PC-3 (cell line): Measurements from ENCODE around the gene DRAXIN. TPM values are rescaled to one million over a fixed set of nuclear protein-coding genes. Genes with fewer than 3 reads are reported as not detected.

Experiments
- ATAC-seq: fragments of 200-7000 bp; cut with Tn5 transposase; 2 replicates; pipeline ENCODE4 v1.9.1; 2020; ENCODE audit warnings: mild to moderate bottlenecking, moderate library complexity
- BruUV-seq: library from RNA; stranded (reverse); fragments of 400-500 nt; replicated peaks from 2 replicates; lab custom pipeline; 2021; lab: Mats Ljungman, UMichigan
- CTCF ChIA-PET: fragments of 300-600 bp; sonication (Branson Sonifier 250); formaldehyde crosslinking; loops from one replicate; lab custom pipeline; 2022; ENCODE audit warnings: antibody characterized with exemption; lab: Charles Lee
- POLR2A ChIA-PET: fragments of 300-600 bp; sonication (Branson Sonifier 250); formaldehyde crosslinking; loops from one replicate; lab custom pipeline; 2022; ENCODE audit warnings: antibody characterized with exemption; ENCODE audit not compliant: unreplicated experiment; lab: Charles Lee
- DNase-seq: peaks from one replicate; pipeline ENCODE4 v3.0.0-alpha.2; 2015
- H2AFZ ChIP-seq: fragments of 300-600 bp; sonication (generic); 2 replicates; pipeline ENCODE4 v1.6.0; 2016; ENCODE audit warnings: antibody characterized with exemption, low read length
- H3F3A ChIP-seq: fragments of 300-600 bp; sonication (generic); one replicate; pipeline ENCODE4 v1.6.0; 2017; ENCODE audit warnings: antibody characterized with exemption, low read length, control low read depth, mild to moderate bottlenecking; ENCODE audit not compliant: unreplicated experiment
- H3K27ac ChIP-seq: fragments of 300-600 bp; sonication (generic); 2 replicates; pipeline ENCODE4 v1.5.1; 2016; ENCODE audit warnings: mild to moderate bottlenecking, low read length
- H3K27me3 ChIP-seq: fragments of 300-600 bp; sonication (generic); 2 replicates; pipeline ENCODE4 v1.6.1; 2016; ENCODE audit warnings: low read length, mixed read lengths
- H3K36me3 ChIP-seq: fragments of 300-600 bp; sonication (generic); 2 replicates; pipeline ENCODE4 v1.6.1; 2016; ENCODE audit warnings: low read depth, mixed run types, low read length, mixed read lengths
- H3K4me1 ChIP-seq: fragments of 300-600 bp; sonication (generic); 2 replicates; pipeline ENCODE4 v1.5.1; 2016; ENCODE audit warnings: low read length; ENCODE audit not compliant: insufficient read depth
- H3K4me2 ChIP-seq: fragments of 300-600 bp; sonication (generic); 2 replicates; pipeline ENCODE4 v1.6.0; 2016; ENCODE audit warnings: low read length
- H3K4me3 ChIP-seq: fragments of 300-600 bp; sonication (generic); 2 replicates; pipeline ENCODE4 v1.5.1; 2016; ENCODE audit warnings: mild to moderate bottlenecking, low read length, mixed read lengths
- H3K79me2 ChIP-seq: fragments of 300-600 bp; sonication (generic); 2 replicates; pipeline ENCODE4 v1.6.1; 2017; ENCODE audit warnings: low read length, mixed read lengths
- H3K9ac ChIP-seq: fragments of 300-600 bp; sonication (generic); 2 replicates; pipeline ENCODE4 v1.6.0; 2016; ENCODE audit warnings: mild to moderate bottlenecking, low read length
- H3K9me2 ChIP-seq: fragments of 300-600 bp; sonication (generic); replicated peaks from 2 replicates; pipeline ENCODE4 v1.6.1; 2016; ENCODE audit warnings: mixed run types, low read length, mixed read lengths
- H3K9me3 ChIP-seq: fragments of 300-600 bp; sonication (generic); 2 replicates; pipeline ENCODE4 v1.6.1; 2016; ENCODE audit warnings: low read length, mixed read lengths
- H4K20me1 ChIP-seq: fragments of 300-600 bp; sonication (generic); 2 replicates; pipeline ENCODE4 v1.6.1; 2016; ENCODE audit warnings: low read length, mixed read lengths
- CTCF ChIP-seq: fragments of 300-600 bp; sonication (generic); conservative IDR thresholded peaks from 2 replicates; pipeline ENCODE4 v1.5.1; 2017; ENCODE audit warnings: antibody characterized with exemption, low read depth, mild to moderate bottlenecking, low read length
- EZH2 ChIP-seq: fragments of 300-600 bp; sonication (generic); IDR thresholded peaks from one replicate; pipeline ENCODE4 v1.6.1; 2017; ENCODE audit warnings: antibody characterized with exemption, mild to moderate bottlenecking, low read length; ENCODE audit not compliant: unreplicated experiment
- EZH2phosphoT487 ChIP-seq: fragments of 300-600 bp; sonication (generic); IDR thresholded peaks from 2 replicates; pipeline ENCODE4 v1.6.1; 2018; ENCODE audit warnings: mild to moderate bottlenecking, antibody characterized with exemption, low read length, borderline replicate concordance
- intact Hi-C: fragments of 100-400 bp; cut with micrococcal nuclease; formaldehyde crosslinking; loops from 2 replicates; pipeline ENCODE4 v1.9.0; 2023
- total RNA-seq: library from RNA; depleted of rRNA; stranded (reverse); fragments of >200 nt; gene quantifications from 2 replicates; pipeline ENCODE4 v1.2.3, GENCODE V29; 2014

Gene DRAXIN
- total RNA-seq, 1 experiment from 2014 or later = 0.07 TPM

- Histone ChIP-seq H3K4me1 (no peaks in the 10 kb centered on the region), H3K79me2 (no peaks in the 10 kb centered on the region), H4K20me1 (no peaks in the 10 kb centered on the region), H3K9me3 (no peaks in the 10 kb centered on the region), H3F3A (no peaks in the 10 kb centered on the region), H3K4me3 (no peak overlapping the region), H2AFZ (no peak overlapping the region), H3K9ac (no peak overlapping the region), H3K4me2 (no peak overlapping the region), H3K27ac (no peak overlapping the region), H3K9me2 (no peaks in the 10 kb centered on the region), H3K36me3 (no peaks in the 10 kb centered on the region), H3K27me3 (peaks cover 7% of the 10 kb centered on the region; the same call in 1 of the 2 replicates)
- ChIA-PET POLR2A (no interaction called here), CTCF (no interaction called here)
- BruUV-seq = no TSS peak
- DNase-seq = no peak
- intact Hi-C loops = no loop called here
- TF ChIP-seq CTCF (no peak), EZH2phosphoT487 (no peak), EZH2 (no peak)
- ATAC-seq = no peak
These were observed 12.7 kb downstream of the DRAXIN start for GRCh38 chr1:11704194-11704529.

GRCh38 chr1:11704691-11705475 lies 13.4 kb downstream of the DRAXIN start:
- Histone ChIP-seq H4K20me1 (no peaks in the 10 kb centered on the region), H2AFZ (no peak overlapping the region), H3K9me2 (no peaks in the 10 kb centered on the region), H3K27me3 (peaks cover 7% of the 10 kb centered on the region; the same call in 1 of the 2 replicates), H3K9ac (no peak overlapping the region), H3K36me3 (no peaks in the 10 kb centered on the region), H3F3A (no peaks in the 10 kb centered on the region), H3K9me3 (no peaks in the 10 kb centered on the region), H3K4me3 (no peak overlapping the region), H3K4me1 (no peaks in the 10 kb centered on the region), H3K27ac (no peak overlapping the region), H3K79me2 (no peaks in the 10 kb centered on the region), H3K4me2 (no peak overlapping the region)
- CTCF ChIA-PET = no interaction called here
- ATAC-seq = no peak
- DNase-seq = no peak
- intact Hi-C loops = no loop called here
- TF ChIP-seq EZH2phosphoT487 (no peak), CTCF (no peak), EZH2 (no peak)
- no TSS peak for BruUV-seq
- POLR2A ChIA-PET = no interaction called here

- ChIA-PET POLR2A (no interaction called here), CTCF (no interaction called here)
- no peak overlapping the region for H3K4me2 ChIP-seq
- H4K20me1 ChIP-seq = no peaks in the 10 kb centered on the region
- no peak overlapping the region for H3K27ac ChIP-seq
- H3K4me3 ChIP-seq = no peak overlapping the region
- no peaks in the 10 kb centered on the region for H3K9me2 ChIP-seq
- no peaks in the 10 kb centered on the region for H3K36me3 ChIP-seq
- peaks cover 7% of the 10 kb centered on the region; the same call in 1 of the 2 replicates for H3K27me3 ChIP-seq
- H3F3A ChIP-seq = no peaks in the 10 kb centered on the region
- intact Hi-C loops = no loop called here
- H3K9me3 ChIP-seq = no peaks in the 10 kb centered on the region
- no TSS peak for BruUV-seq
- ATAC-seq (no peak), DNase-seq (no peak)
- H3K9ac ChIP-seq = no peak overlapping the region
- TF ChIP-seq EZH2 (no peak), EZH2phosphoT487 (no peak), CTCF (no peak)
- no peak overlapping the region for H2AFZ ChIP-seq
- no peaks in the 10 kb centered on the region for H3K79me2 ChIP-seq
- H3K4me1 ChIP-seq = no peaks in the 10 kb centered on the region
These were observed 14.1 kb downstream of the DRAXIN start for GRCh38 chr1:11705596-11705995.
